Measurements from ENCODE around the gene NSF. TPM values are rescaled to one million over a fixed set of nuclear protein-coding genes. Genes with fewer than 3 reads are reported as not detected.
"Not testable (repeated sequence)": the region's sequence is repeated elsewhere in the genome, so short reads cannot be mapped to it uniquely, and the experiment has no call there.

Gene NSF
- total RNA-seq, 1 donor from 2014 or later, result 21.4 TPM

DNA sequence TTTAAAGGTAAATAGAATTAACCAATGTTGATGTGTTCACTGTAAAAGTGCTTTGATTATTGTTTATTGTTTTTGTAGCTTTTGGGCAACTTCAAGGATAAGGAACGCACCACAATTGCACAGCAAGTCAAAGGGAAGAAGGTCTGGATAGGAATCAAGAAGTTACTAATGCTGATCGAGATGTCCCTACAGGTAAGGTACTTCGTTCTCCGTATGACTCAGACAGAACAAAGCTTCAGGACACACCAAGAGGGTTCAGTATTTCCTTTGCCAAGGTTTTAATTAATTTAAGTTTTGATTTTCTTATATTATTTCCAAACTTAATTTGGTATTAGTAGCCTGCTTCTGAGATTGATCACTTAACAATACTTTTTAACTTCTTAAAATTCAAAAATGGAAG is 161.0 kb downstream of the NSF start:
- Histone ChIP-seq H3K27me3 (ENCODE audit: control insufficient read depth in 3 of 3, insufficient read depth in 3 of 3, low read length in 3 of 3) (no peaks in the 10 kb centered on the region), H3K9me3 (ENCODE audit: control insufficient read depth in 3 of 3, low read length in 3 of 3) (no peaks in the 10 kb centered on the region), H3K27ac (ENCODE audit: low read depth, low read length) (no peak overlapping the region), H3K9ac (ENCODE audit: low read depth in 1 of 3, low read length in 3 of 3) (no peak overlapping the region), H3K36me3 (ENCODE audit: control insufficient read depth in 3 of 3, insufficient read depth in 3 of 3, low read length in 3 of 3) (peaks cover 27 to 33% (median 28%) of the 10 kb centered on the region in 3 donors), H3K4me1 (ENCODE audit: control insufficient read depth in 3 of 3, insufficient read depth in 3 of 3, low read length in 3 of 3) (no peaks in the 10 kb centered on the region), H3K4me3 (ENCODE audit: low read length in 3 of 3) (no peak overlapping the region)

DNA sequence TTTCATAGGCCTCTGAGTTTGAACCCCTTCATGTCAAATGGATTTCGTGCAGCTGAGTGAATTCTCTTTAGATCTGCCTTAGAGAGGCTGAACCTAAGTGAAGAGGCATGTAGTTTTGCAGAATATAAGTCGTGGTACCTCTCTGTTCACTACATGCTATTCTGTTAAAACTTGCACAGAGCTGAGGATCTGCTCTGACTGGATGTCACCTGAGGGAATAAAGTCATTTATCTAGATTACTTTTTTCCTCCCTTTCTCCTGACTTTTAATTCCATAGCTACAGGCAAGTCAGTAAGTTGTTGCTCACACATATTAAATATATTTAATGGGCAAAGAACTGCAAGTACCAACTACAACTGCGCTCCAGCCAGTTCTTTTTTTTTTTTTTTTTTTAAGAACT is 163.3 kb downstream of the NSF start:
- Histone ChIP-seq H3K27ac (ENCODE audit: low read depth, low read length) (no peak overlapping the region), H3K36me3 (ENCODE audit: control insufficient read depth in 3 of 3, insufficient read depth in 3 of 3, low read length in 3 of 3) (peaks cover 31 to 42% (median 37%) of the 10 kb centered on the region in 3 donors), H3K9ac (ENCODE audit: low read depth in 1 of 3, low read length in 3 of 3) (no peak overlapping the region), H3K4me1 (ENCODE audit: control insufficient read depth in 3 of 3, insufficient read depth in 3 of 3, low read length in 3 of 3) (no peaks in the 10 kb centered on the region), H3K9me3 (ENCODE audit: control insufficient read depth in 3 of 3, low read length in 3 of 3) (no peaks in the 10 kb centered on the region), H3K27me3 (ENCODE audit: control insufficient read depth in 3 of 3, insufficient read depth in 3 of 3, low read length in 3 of 3) (no peaks in the 10 kb centered on the region), H3K4me3 (ENCODE audit: low read length in 3 of 3) (no peak overlapping the region)

DNA sequence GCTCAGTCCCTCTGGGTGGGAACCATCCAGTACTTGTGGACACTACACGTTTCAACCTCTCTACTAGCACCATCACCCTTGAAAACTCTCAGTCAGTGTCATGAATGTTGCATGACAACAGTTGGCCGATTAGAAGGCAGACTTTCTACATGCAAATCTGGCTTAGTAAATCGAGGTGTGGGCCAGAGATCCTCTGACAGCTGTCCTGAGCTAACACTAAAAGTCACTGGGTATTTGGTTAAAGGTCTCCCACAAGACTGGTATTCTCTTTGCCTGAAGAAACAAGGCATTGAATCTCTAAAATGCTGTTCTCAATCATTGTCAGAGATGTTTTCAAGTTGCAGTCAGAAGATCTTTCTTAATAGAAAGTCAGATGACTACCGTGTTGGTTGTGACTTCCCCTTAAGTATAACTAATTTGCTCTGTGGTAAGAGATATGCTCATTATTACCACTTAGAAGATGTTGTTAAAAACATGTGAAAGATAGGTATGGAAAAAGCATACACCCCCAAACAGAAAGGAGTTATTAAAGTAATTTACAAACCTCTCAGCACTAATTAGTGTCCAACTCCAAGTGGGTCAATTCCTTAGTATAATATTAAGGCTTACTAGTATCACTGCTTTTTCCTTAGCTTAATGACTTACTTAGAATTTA is 165.7 kb downstream of the NSF start:
- H3K36me3 ChIP-seq (ENCODE audit: control insufficient read depth in 3 of 3, insufficient read depth in 3 of 3, low read length in 3 of 3), result peaks cover 29 to 42% (median 40%) of the 10 kb centered on the region in 3 donors
- no peaks in the 10 kb centered on the region for H3K9me3 ChIP-seq (ENCODE audit: control insufficient read depth in 3 of 3, low read length in 3 of 3)
- H3K27ac ChIP-seq (ENCODE audit: low read depth, low read length), result no peak overlapping the region
- no peak overlapping the region for H3K9ac ChIP-seq (ENCODE audit: low read depth in 1 of 3, low read length in 3 of 3)
- H3K4me1 ChIP-seq (ENCODE audit: control insufficient read depth in 3 of 3, insufficient read depth in 3 of 3, low read length in 3 of 3), result no peaks in the 10 kb centered on the region
- no peak overlapping the region for H3K4me3 ChIP-seq (ENCODE audit: low read length in 3 of 3)
- H3K27me3 ChIP-seq (ENCODE audit: control insufficient read depth in 3 of 3, insufficient read depth in 3 of 3, low read length in 3 of 3), result no peaks in the 10 kb centered on the region

DNA sequence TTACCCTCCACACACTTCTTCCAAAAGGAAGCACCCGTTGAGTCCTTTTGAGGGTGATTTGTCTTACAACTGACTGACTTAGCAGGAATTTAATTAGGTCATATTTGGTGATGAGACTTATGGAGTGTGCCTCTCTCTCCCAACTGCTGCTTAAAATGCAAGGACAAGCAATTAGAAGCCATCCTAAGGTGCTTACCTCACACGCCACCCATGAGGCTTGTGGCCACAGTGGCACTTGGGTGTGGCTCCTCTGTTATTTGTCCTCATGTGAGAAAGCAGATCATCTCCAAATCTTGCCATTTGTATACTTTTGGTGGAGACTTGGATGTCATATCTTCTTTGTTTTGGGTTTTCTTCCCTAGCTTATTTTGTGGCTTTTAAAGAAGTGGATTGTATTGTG is 166.4 kb downstream of the NSF start:
- H3K9me3 ChIP-seq (ENCODE audit: control insufficient read depth in 3 of 3, low read length in 3 of 3), result no peaks in the 10 kb centered on the region
- H3K36me3 ChIP-seq (ENCODE audit: control insufficient read depth in 3 of 3, insufficient read depth in 3 of 3, low read length in 3 of 3), result peaks cover 27 to 37% (median 34%) of the 10 kb centered on the region in 3 donors
- no peaks in the 10 kb centered on the region for H3K4me1 ChIP-seq (ENCODE audit: control insufficient read depth in 3 of 3, insufficient read depth in 3 of 3, low read length in 3 of 3)
- H3K4me3 ChIP-seq (ENCODE audit: low read length in 3 of 3), result no peak overlapping the region
- no peak overlapping the region for H3K9ac ChIP-seq (ENCODE audit: low read depth in 1 of 3, low read length in 3 of 3)
- no peaks in the 10 kb centered on the region for H3K27me3 ChIP-seq (ENCODE audit: control insufficient read depth in 3 of 3, insufficient read depth in 3 of 3, low read length in 3 of 3)
- no peak overlapping the region for H3K27ac ChIP-seq (ENCODE audit: low read depth, low read length)

DNA sequence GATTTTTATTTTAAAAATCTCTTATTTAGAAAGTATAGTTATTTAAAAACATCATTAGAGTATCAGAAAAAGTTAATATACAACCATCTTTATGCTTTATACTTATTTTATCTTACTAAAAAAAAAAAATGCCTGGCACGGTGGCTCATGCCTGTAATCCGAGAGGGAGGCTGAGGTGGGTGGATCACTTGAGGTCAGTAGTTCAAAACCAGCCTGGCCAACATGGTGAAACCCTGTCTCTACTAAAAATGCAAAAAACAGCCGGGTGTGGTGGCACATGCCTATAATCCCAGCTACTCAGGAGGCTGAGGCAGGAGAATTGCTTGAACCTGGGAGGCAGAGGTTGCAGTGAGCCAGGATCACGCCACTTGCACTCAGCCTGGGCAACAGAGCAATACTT is 167.1 kb downstream of the NSF start:
- H3K27me3 ChIP-seq (ENCODE audit: control insufficient read depth in 3 of 3, insufficient read depth in 3 of 3, low read length in 3 of 3); H3K4me3 ChIP-seq (ENCODE audit: low read length in 3 of 3); H3K27ac ChIP-seq (ENCODE audit: low read depth, low read length); H3K9ac ChIP-seq (ENCODE audit: low read depth in 1 of 3, low read length in 3 of 3); H3K9me3 ChIP-seq (ENCODE audit: control insufficient read depth in 3 of 3, low read length in 3 of 3); H3K4me1 ChIP-seq (ENCODE audit: control insufficient read depth in 3 of 3, insufficient read depth in 3 of 3, low read length in 3 of 3): not testable (repeated sequence)
- H3K36me3 ChIP-seq (ENCODE audit: control insufficient read depth in 3 of 3, insufficient read depth in 3 of 3, low read length in 3 of 3), result peaks cover 25 to 31% (median 28%) of the 10 kb centered on the region in 3 donors

DNA sequence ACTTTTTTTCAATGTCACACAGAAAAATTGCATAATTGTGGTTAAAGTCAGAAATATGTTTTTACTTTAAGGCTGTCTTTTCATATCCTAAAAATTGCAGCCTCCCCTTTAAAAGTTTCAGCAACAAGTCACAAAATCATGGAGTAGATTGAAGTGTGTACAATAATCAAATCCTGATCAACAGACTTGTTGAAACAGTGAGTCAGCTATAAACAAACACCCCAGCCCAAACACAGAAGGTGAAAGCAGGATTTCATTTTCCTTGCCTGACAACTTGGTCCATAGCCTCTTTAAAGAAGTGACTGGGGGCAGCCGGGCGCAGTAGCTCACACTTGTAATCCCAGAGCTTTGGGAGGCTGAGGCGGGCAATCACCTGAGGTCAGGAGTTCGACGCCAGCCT is 168.1 kb downstream of the NSF start:
- Histone ChIP-seq H3K27me3 (ENCODE audit: control insufficient read depth in 3 of 3, insufficient read depth in 3 of 3, low read length in 3 of 3) (no peaks in the 10 kb centered on the region), H3K27ac (ENCODE audit: low read depth, low read length) (no peak overlapping the region), H3K4me3 (ENCODE audit: low read length in 3 of 3) (no peak overlapping the region), H3K9me3 (ENCODE audit: control insufficient read depth in 3 of 3, low read length in 3 of 3) (no peaks in the 10 kb centered on the region), H3K36me3 (ENCODE audit: control insufficient read depth in 3 of 3, insufficient read depth in 3 of 3, low read length in 3 of 3) (peaks cover 22 to 29% (median 28%) of the 10 kb centered on the region in 3 donors), H3K4me1 (ENCODE audit: control insufficient read depth in 3 of 3, insufficient read depth in 3 of 3, low read length in 3 of 3) (no peaks in the 10 kb centered on the region), H3K9ac (ENCODE audit: low read depth in 1 of 3, low read length in 3 of 3) (no peak overlapping the region)

DNA sequence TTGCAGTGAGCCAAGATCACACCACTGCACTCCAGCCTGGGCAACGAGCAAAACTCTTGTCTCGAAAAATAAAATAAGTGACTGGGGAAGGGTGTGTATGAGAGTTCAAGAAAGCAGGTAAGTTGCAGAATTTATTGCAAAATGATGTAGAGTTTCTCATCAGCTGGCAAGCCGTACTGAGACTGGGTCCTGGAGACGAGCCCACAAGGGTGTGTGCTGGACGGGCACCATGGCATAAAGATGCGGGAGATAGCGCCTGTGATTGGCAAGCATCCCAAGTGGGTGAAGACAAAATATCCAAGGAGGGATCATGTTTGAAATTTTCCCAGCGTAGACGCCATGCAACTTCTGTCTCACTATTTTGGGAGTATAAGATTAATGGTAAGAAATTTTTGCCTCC is 168.7 kb downstream of the NSF start:
- no peaks in the 10 kb centered on the region for H3K4me1 ChIP-seq (ENCODE audit: control insufficient read depth in 3 of 3, insufficient read depth in 3 of 3, low read length in 3 of 3)
- H3K4me3 ChIP-seq (ENCODE audit: low read length in 3 of 3), result no peak overlapping the region
- no peaks in the 10 kb centered on the region for H3K9me3 ChIP-seq (ENCODE audit: control insufficient read depth in 3 of 3, low read length in 3 of 3)
- no peak overlapping the region for H3K9ac ChIP-seq (ENCODE audit: low read depth in 1 of 3, low read length in 3 of 3)
- no peaks in the 10 kb centered on the region for H3K27me3 ChIP-seq (ENCODE audit: control insufficient read depth in 3 of 3, insufficient read depth in 3 of 3, low read length in 3 of 3)
- no peak overlapping the region for H3K27ac ChIP-seq (ENCODE audit: low read depth, low read length)
- H3K36me3 ChIP-seq (ENCODE audit: control insufficient read depth in 3 of 3, insufficient read depth in 3 of 3, low read length in 3 of 3), result peaks cover 19 to 28% (median 26%) of the 10 kb centered on the region in 3 donors

DNA sequence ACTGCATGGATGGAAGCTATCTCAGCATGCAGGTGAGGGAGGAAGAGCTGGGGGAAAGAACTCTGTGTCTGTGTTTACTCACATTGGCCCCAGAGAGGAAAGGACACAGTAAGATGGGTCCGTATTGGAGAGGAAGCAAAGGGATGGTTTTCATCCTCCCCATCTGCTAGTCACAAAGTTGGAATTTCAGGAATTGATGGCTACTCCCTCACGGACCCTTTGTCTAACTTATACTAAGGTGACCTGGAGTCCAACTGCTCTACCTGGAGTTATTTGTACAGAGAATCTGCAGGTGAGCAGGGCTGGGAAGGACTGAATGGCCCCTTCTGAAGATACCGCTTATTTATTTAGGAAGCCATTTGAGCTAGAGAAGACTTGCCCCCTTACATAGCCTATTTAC is 172.9 kb downstream of the NSF start:
- H3K9me3 ChIP-seq (ENCODE audit: control insufficient read depth in 3 of 3, low read length in 3 of 3), result no peaks in the 10 kb centered on the region
- H3K4me1 ChIP-seq (ENCODE audit: control insufficient read depth in 3 of 3, insufficient read depth in 3 of 3, low read length in 3 of 3), result peaks cover 7 to 10% (median 8%) of the 10 kb centered on the region in 3 donors
- H3K9ac ChIP-seq (ENCODE audit: low read depth in 1 of 3, low read length in 3 of 3), result no peak overlapping the region
- H3K27ac ChIP-seq (ENCODE audit: low read depth, low read length), result no peak overlapping the region
- H3K27me3 ChIP-seq (ENCODE audit: control insufficient read depth in 3 of 3, insufficient read depth in 3 of 3, low read length in 3 of 3), result peaks cover 0 to 9% (median 5%) of the 10 kb centered on the region in 3 donors
- no peak overlapping the region for H3K4me3 ChIP-seq (ENCODE audit: low read length in 3 of 3)
- H3K36me3 ChIP-seq (ENCODE audit: control insufficient read depth in 3 of 3, insufficient read depth in 3 of 3, low read length in 3 of 3), result peaks cover 0 to 2% (median 2%) of the 10 kb centered on the region in 3 donors

DNA sequence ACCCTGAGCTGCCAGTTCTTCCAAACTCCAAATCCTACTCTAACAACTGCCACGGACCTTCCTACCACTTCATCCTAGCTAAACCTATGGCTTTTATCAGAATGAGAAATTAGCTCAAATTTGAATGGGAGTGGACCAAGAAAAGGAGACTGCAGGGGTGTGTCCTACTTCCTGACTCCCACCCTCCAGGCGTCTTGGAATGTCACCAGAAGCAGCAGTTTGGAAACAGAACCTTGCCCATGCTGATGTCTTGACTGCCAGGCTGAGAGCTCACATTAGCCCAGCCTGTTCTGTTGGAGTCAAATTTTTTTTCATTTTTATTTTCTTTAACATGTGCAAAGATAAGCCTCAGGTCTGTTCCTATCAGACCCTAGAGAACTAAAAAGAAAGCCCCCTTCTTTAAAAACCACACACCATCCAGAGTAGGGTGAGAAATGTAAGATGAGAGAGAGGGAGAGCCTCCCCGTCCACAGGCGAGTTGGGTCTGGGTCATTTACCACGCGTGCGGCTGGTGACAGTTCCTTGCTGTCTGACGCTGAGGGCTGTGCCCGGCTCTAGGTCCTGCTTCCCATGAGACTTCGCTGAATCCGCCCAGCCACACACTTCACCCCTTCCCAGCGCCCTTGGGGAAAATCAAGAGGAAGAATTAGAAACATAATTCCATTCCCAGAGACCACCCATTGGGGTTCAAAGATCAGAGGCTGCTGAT is 173.7 kb downstream of the NSF start:
- no peak overlapping the region for H3K4me3 ChIP-seq (ENCODE audit: low read length in 3 of 3)
- no peak overlapping the region for H3K27ac ChIP-seq (ENCODE audit: low read depth, low read length)
- peaks cover 0 to 15% (median 11%) of the 10 kb centered on the region in 3 donors for H3K27me3 ChIP-seq (ENCODE audit: control insufficient read depth in 3 of 3, insufficient read depth in 3 of 3, low read length in 3 of 3)
- H3K9me3 ChIP-seq (ENCODE audit: control insufficient read depth in 3 of 3, low read length in 3 of 3), result no peaks in the 10 kb centered on the region
- no peak overlapping the region for H3K9ac ChIP-seq (ENCODE audit: low read depth in 1 of 3, low read length in 3 of 3)
- peaks cover 0 to 2% (median 2%) of the 10 kb centered on the region in 3 donors for H3K36me3 ChIP-seq (ENCODE audit: control insufficient read depth in 3 of 3, insufficient read depth in 3 of 3, low read length in 3 of 3)
- H3K4me1 ChIP-seq (ENCODE audit: control insufficient read depth in 3 of 3, insufficient read depth in 3 of 3, low read length in 3 of 3), result peaks cover 7 to 10% (median 8%) of the 10 kb centered on the region in 3 donors

DNA sequence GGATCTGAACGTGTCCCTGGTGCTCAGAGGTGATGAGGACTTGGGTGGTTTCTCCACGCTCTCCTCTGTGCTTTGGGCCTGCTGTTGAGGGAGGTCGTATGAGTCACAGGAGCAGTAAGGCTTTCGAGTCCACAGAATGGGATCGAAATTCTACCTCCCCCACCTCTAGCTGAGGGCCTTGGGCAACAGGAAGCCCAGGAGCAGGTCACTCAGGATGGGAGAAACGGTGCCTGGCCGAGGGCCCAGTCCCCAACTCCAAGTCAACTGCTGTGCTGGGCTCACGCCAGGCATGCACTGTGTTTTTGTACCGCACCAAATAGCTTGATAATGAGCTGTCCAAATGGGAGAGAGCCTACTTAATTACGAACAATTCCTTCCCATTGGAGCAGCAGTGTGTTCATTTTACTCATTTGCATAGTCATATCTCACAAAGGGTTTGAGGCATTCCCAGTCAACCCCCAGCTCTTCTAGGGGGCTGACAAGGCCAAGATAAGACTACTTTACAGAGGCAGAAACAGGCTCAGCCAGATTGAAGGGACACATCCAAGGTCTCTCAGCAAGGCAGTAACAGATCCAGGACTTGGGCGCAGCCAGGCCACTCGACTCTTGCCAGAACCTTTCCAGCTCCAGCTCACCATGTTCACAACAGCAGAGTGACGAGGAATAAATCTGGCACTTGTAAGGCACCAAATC is 174.4 kb downstream of the NSF start:
- Histone ChIP-seq H3K27me3 (ENCODE audit: control insufficient read depth in 3 of 3, insufficient read depth in 3 of 3, low read length in 3 of 3) (peaks cover 3 to 22% (median 18%) of the 10 kb centered on the region in 3 donors), H3K4me3 (ENCODE audit: low read length in 3 of 3) (no peak overlapping the region), H3K27ac (ENCODE audit: low read depth, low read length) (no peak overlapping the region), H3K9ac (ENCODE audit: low read depth in 1 of 3, low read length in 3 of 3) (no peak overlapping the region), H3K36me3 (ENCODE audit: control insufficient read depth in 3 of 3, insufficient read depth in 3 of 3, low read length in 3 of 3) (no peaks in the 10 kb centered on the region), H3K4me1 (ENCODE audit: control insufficient read depth in 3 of 3, insufficient read depth in 3 of 3, low read length in 3 of 3) (peaks cover 8 to 16% (median 10%) of the 10 kb centered on the region in 3 donors), H3K9me3 (ENCODE audit: control insufficient read depth in 3 of 3, low read length in 3 of 3) (no peaks in the 10 kb centered on the region)

Data from skeletal muscle tissue (tissue), 4 donors.